ENCODE results near the gene TDRD7. TPM values are rescaled to one million over a fixed set of nuclear protein-coding genes. Genes with fewer than 3 reads are reported as not detected.

Gene TDRD7
- polyA plus RNA-seq, 2 of the 4 experiments (the other 2 are of a cell fraction): 11.5 to 15.7 TPM

GRCh38 chr9:97505845-97506244, 93.9 kb downstream of the TDRD7 start:
- CTCF ChIA-PET: interaction anchor here (0.6 to 2.4 kb wide), 10 partner anchors 9 to 650 kb away, joined by 3 to 10 read pairs (median 4); no protein-coding TSS in a partner anchor
- POLR2A ChIA-PET: no interaction called here
- no peak overlapping the region for H3K4me2 ChIP-seq

DNA sequence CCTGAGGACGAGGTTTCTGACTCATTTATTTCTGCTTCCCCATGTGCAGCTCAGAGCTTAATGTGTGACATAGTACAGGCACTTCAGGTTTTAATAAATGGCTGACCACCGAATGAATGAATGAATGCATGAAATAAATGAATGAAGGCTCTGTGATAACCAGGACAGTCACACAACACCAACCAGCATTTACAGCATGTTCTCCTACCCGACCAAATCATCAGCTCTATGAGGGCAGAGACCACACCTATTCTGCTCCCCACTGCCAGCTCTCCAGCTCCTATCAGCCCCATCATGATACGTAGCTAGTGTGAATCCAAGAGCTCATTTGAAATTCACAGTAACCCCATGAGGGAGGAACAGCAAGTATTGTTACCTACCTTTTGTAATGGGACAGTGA, 94.4 kb downstream of the TDRD7 start:
- Histone ChIP-seq H3K27ac (no peak overlapping the region), H3K4me3 (no peak overlapping the region), H3K4me2 (no peak overlapping the region), H3K9me3 (no peaks in the 10 kb centered on the region), H3K4me1 (peaks cover 12% of the 10 kb centered on the region; the same call in 2 of the 3 replicates)
- DNase-seq (ENCODE audit: low read depth in 1 of 2, low spot score in 1 of 2) (no peak), FAIRE-seq (no peak), ATAC-seq (no peak)
- TF ChIP-seq EHMT2 (IDR thresholded peaks at IDR 0.05; ENCODE audit: low read depth) (no peak), CBX2 (IDR thresholded peaks at IDR 0.05; ENCODE audit: borderline replicate concordance, low read depth) (no peak), FOSB (CRISPR knock-in tag; IDR thresholded peaks at IDR 0.05) (no peak), HOXA7 (CRISPR knock-in tag; IDR thresholded peaks at IDR 0.05) (no peak), HDAC2 (IDR thresholded peaks at IDR 0.05) (no peak), NFE2L2 (conservative IDR thresholded peaks at IDR 0.05; ENCODE audit: low read length) (no peak), HMGXB4 (CRISPR knock-in tag; IDR thresholded peaks at IDR 0.05; ENCODE audit: borderline replicate concordance) (no peak)
- POLR2A ChIA-PET: no interaction called here
- WGBS (ENCODE audit: missing lambda C conversion rate): 61% methylated on average over 4 of the region's 4 CpGs
- CTCF ChIA-PET: interaction anchor here (0.6 to 2.4 kb wide), 9 partner anchors 9 to 650 kb away, joined by 3 to 10 read pairs (median 5); no protein-coding TSS in a partner anchor

More at GRCh38 chr9:97505845-97506244, 93.9 kb downstream of the TDRD7 start:
- whole genome bisulfite sequencing (ENCODE audit: missing lambda C conversion rate): 73% methylated on average over 3 of the region's 3 CpGs
- TF ChIP-seq RARB (CRISPR knock-in tag; IDR thresholded peaks at IDR 0.05): no peak
- TF ChIP-seq EHF (CRISPR knock-in tag; IDR thresholded peaks at IDR 0.05): no peak
- no peak for TF ChIP-seq EP300 (IDR thresholded peaks at IDR 0.05)
- no peak for TF ChIP-seq HDAC2 (IDR thresholded peaks at IDR 0.05)
- TF ChIP-seq HOXA7 (CRISPR knock-in tag; IDR thresholded peaks at IDR 0.05): no peak
- no peak for TF ChIP-seq CTCF (IDR thresholded peaks at IDR 0.05)
- TF ChIP-seq FOXS1 (CRISPR knock-in tag; IDR thresholded peaks at IDR 0.05): no peak
- no peak for TF ChIP-seq KDM5A (IDR thresholded peaks at IDR 0.05)
- TF ChIP-seq JUN (IDR thresholded peaks at IDR 0.05): no peak
- no peak for TF ChIP-seq NR3C1 (IDR thresholded peaks at IDR 0.05)
- TF ChIP-seq GATA3 (IDR thresholded peaks at IDR 0.05; ENCODE audit: borderline replicate concordance): no peak
- TF ChIP-seq CBX8 (IDR thresholded peaks at IDR 0.05): no peak
- no peak for TF ChIP-seq ZNF302 (CRISPR knock-in tag; IDR thresholded peaks at IDR 0.05)
- TF ChIP-seq FOSL2 (IDR thresholded peaks at IDR 0.05): no peak
- TF ChIP-seq FOSL2 (CRISPR knock-in tag; IDR thresholded peaks at IDR 0.05): no peak
- TF ChIP-seq CEBPB (IDR thresholded peaks at IDR 0.05): no peak
- TF ChIP-seq, protein P1, sequence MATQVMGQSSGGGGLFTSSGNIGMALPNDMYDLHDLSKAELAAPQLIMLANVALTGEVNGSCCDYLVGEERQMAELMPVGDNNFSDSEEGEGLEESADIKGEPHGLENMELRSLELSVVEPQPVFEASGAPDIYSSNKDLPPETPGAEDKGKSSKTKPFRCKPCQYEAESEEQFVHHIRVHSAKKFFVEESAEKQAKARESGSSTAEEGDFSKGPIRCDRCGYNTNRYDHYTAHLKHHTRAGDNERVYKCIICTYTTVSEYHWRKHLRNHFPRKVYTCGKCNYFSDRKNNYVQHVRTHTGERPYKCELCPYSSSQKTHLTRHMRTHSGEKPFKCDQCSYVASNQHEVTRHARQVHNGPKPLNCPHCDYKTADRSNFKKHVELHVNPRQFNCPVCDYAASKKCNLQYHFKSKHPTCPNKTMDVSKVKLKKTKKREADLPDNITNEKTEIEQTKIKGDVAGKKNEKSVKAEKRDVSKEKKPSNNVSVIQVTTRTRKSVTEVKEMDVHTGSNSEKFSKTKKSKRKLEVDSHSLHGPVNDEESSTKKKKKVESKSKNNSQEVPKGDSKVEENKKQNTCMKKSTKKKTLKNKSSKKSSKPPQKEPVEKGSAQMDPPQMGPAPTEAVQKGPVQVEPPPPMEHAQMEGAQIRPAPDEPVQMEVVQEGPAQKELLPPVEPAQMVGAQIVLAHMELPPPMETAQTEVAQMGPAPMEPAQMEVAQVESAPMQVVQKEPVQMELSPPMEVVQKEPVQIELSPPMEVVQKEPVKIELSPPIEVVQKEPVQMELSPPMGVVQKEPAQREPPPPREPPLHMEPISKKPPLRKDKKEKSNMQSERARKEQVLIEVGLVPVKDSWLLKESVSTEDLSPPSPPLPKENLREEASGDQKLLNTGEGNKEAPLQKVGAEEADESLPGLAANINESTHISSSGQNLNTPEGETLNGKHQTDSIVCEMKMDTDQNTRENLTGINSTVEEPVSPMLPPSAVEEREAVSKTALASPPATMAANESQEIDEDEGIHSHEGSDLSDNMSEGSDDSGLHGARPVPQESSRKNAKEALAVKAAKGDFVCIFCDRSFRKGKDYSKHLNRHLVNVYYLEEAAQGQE (IDR thresholded peaks at IDR 0.05): no peak
- TF ChIP-seq, protein P2, sequence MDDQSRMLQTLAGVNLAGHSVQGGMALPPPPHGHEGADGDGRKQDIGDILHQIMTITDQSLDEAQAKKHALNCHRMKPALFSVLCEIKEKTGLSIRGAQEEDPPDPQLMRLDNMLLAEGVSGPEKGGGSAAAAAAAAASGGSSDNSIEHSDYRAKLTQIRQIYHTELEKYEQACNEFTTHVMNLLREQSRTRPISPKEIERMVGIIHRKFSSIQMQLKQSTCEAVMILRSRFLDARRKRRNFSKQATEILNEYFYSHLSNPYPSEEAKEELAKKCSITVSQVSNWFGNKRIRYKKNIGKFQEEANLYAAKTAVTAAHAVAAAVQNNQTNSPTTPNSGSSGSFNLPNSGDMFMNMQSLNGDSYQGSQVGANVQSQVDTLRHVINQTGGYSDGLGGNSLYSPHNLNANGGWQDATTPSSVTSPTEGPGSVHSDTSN (IDR thresholded peaks at IDR 0.05): no peak
- no peak for TF ChIP-seq CHD2 (IDR thresholded peaks at IDR 0.05; ENCODE audit: low read length, partially characterized antibody)
- Histone ChIP-seq H3K4me1 (peaks cover 7% of the 10 kb centered on the region; the same call in 2 of the 3 replicates), H3K9me3 (no peaks in the 10 kb centered on the region), H3K27ac (no peak overlapping the region), H3K4me3 (no peak overlapping the region)
- DNase-seq (ENCODE audit: low read depth in 1 of 2, low spot score in 1 of 2) (no peak), ATAC-seq (no peak), FAIRE-seq (no peak)

Measured in A549 (cell line).